ENCODE results near the gene FOXD4L3.
"Not testable (repeated sequence)": the region's sequence is repeated elsewhere in the genome, so short reads cannot be mapped to it uniquely, and the experiment has no call there.

The FOXD4L3 gene

DNA sequence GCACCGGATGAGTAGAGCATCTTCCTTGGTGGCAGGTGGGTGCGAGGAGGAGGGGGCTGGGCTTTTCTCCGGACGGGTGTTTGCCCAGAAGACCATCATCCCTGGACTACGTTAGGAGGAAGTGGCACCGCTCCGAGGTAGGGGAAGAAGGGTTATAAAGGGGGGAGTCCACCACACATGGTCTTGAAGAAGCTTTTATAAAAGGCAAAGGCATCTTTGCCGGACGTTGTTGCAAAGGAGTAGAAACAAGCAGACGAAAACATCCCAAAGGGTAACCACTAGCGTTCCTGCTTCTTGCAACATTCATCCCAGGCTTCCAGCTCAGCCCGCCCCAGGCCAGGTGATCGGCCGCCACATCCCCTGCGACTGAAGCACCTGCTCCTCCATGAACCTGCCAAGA lies at the start of gene FOXD4L3:
TSS of gene FOXD4L3 (plus strand) at position 301 of the 400 bp plus-strand sequence. CDS start at position 386, 85 bp downstream.
- H3K4me3 ChIP-seq (ENCODE audit: low read length); DNase-seq (ENCODE audit: low read depth): not testable (repeated sequence)

DNA sequence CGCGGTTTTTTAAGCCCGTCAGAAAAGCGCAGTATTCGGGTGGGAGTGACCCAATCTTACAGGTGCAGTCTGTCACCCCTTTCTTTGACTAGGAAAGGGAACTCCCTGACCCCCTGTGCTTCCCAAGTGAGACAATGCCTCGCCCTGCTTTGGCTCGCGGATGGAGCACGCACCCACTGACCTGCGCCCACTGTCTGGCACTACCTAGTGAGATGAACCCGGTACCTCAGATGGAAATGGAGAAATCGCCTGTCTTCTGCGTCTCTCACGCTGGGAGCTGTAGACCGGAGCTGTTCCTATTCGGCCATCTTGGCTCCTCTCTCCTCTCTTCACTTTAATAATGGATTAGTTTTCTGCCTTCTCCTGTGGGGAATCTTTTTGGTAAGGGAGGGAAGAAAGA lies 21.6 kb upstream of the FOXD4L3 start:
- not testable (repeated sequence) for DNase-seq (ENCODE audit: low read depth); H3K4me3 ChIP-seq (ENCODE audit: low read length)

DNA sequence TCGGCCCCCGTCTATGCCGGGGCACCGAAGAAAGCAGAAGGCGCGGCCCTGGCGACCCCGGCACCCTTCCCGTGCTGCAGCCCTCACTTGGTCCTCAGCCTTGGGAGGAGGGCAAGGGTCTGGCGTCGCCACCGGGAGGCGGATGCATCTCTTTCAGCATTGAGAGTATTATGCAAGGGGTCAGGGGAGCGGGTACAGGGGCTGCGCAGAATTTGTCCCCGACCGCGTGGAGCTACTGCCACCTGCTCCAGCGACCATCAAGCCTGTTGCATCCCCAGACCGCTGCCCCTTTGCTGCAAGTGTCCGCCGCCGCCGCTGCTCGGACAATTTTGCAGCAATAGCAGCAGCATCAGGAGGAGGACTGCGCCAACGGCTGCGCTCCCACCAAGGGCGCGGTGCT lies 1.1 kb downstream of the FOXD4L3 start:
- not testable (repeated sequence) for DNase-seq (ENCODE audit: low read depth); H3K4me3 ChIP-seq (ENCODE audit: low read length)

DNA sequence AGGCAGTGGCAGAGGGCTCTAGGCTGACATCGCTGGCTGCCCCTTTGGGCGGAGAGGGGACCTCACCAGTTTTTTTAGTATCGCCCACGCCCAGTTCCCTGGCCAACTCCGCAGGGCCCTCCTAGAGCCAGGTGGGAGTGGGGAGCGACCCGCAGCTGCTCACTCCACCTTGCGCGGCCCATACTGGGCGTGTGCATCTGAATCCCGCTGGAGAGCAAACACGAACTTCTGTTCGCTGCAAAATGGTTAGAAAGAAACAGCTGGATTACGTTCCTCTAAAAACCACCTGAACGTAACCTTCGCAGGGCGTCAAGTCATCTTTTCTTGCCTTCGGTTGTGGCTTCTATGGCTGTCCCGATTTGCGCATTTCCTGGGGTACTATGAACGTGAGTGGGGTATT lies 1.5 kb downstream of the FOXD4L3 start:
- DNase-seq (ENCODE audit: low read depth); H3K4me3 ChIP-seq (ENCODE audit: low read length): not testable (repeated sequence)

DNA sequence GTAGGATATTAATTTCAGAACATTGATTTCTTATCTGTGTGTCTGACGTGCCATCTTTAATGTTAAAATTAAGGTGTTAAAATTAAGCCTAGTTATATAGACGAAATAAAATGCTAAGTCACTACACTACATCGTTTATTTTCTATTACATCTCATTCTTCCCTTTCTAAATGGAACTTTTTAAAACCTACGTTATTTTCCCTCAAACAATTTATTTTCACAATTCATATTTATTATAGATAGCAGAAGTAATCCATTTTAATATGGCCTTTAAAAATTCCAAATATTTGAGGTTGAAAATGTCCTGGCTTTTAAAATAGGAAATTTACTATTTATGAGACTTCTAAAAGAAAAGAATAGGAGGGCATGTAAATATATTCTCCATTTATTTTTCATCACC lies 2.1 kb downstream of the FOXD4L3 start:
- not testable (repeated sequence) for DNase-seq (ENCODE audit: low read depth)

DNA sequence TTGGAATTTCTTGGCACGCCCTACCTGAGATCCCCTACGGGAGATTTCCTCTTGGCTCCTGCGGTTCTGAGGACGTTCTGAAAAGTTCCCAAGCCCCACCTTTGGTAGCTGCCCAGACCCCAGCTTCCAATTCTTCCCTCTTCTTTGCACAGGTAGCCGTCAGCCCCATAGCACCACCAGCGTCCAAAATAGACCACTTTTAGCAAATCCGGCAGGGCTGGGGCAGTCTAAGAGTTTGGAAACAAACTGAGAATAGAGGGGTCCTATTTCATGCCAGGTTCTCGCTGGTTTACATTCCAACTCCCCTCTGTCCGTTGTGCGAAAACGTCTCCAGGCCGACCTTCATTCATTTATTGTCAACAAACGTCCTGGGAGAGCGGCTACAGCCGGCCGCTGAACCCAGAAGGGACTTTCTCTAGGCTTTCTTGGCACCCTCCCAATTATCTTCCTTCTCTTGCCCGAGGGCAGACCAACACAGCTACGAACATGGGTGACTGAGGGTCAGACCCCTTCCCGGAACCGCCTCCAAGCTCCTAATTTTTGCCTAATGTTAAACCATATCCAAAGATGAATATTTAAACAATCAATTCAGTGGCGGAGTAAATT lies 3.1 kb downstream of the FOXD4L3 start:
- H3K4me3 ChIP-seq (ENCODE audit: low read length); DNase-seq (ENCODE audit: low read depth): not testable (repeated sequence)

More for the DNA sequence above, 2.1 kb downstream of the FOXD4L3 start:
- H3K4me3 ChIP-seq (ENCODE audit: low read length), result not testable (repeated sequence)

DNA sequence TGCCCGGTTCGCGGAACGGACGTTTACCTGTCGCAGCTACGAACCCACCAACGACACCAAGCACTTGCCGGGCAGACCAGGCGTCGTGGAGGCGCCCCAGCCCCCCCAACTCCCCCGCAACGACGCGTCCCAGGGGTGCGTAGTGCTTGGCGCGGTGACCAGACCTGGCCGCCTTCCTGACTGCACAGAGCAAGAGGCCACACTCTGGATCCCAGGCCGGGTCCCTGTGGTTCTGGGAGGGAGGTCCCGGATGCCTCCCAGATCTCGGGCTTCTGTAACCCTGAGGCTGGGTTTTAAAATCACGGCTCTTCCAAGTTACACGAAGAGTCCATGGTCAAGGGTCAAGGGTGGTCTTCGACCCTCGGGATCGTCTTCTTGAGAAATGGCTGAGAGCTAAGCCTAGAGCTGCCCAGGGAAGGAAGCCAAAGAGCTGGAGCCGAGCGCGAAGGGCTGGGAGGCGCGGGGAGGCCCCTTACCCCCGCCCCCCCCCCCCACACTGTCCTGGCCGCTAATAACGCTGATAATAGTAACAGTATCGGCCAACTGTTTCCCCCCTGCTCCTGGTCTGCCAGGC lies 3.8 kb downstream of the FOXD4L3 start:
- H3K4me3 ChIP-seq (ENCODE audit: low read length); DNase-seq (ENCODE audit: low read depth): not testable (repeated sequence)

DNA sequence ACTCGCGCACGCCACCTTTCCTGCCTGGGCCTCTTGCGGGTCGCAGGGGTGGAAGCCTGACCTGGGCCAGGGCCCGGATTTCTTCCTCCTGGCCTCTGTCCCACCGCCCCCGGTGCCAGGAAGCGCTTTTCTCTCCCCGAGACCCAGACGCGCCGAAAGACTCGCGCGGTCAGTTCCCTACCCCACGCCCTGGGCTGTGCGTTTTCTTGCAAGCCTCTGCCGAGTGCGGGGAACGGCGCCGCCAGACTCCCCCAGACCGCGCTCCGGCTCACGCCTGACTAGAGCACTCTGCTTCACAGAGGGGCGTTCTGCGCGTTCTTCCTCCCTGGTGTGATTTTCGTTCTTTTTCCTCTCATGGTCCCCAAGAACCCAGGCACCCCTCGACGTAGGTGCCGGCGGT lies 4.5 kb downstream of the FOXD4L3 start:
- DNase-seq (ENCODE audit: low read depth); H3K4me3 ChIP-seq (ENCODE audit: low read length): not testable (repeated sequence)

DNA sequence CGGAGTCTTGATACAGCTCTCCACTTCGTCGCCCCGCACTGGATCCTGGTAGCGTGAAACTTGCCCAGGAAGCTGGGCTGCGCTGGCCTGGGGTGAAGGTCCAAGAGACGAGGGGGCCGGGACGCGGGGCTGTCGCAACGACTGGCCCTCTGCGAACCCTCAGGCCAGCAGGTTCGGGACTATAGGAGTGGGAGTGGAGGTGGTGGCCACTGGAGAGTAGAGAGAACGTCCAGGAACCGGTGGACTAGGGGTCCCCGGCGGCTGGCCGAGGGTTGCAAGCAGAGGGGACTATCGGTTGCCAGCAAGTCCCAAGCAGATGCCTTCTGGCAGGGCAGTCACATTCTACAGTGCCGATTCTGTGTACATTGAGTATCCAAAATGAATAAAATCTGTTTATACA lies 5.0 kb downstream of the FOXD4L3 start:
- not testable (repeated sequence) for H3K4me3 ChIP-seq (ENCODE audit: low read length); DNase-seq (ENCODE audit: low read depth)

DNA sequence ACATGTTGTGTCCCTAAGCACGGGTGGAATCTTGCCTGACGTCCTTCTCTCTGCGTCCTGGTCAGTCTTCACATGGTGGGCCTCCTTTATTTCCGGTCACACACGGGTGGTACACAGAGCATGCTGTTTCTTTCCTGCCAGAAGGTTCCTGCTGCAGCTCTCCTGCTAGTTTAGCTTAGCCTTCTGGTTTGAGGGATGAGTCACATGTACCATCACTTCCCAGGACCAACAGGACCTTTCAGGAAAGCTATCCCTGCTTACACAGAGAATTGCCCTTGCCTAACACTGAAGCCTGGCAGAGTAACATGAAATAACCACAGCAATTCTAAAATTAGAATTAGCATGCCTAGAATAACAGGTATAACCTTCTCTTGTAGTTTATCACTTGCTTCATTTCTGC lies 8.5 kb downstream of the FOXD4L3 start:
- not testable (repeated sequence) for DNase-seq (ENCODE audit: low read depth); H3K4me3 ChIP-seq (ENCODE audit: low read length)

DNA sequence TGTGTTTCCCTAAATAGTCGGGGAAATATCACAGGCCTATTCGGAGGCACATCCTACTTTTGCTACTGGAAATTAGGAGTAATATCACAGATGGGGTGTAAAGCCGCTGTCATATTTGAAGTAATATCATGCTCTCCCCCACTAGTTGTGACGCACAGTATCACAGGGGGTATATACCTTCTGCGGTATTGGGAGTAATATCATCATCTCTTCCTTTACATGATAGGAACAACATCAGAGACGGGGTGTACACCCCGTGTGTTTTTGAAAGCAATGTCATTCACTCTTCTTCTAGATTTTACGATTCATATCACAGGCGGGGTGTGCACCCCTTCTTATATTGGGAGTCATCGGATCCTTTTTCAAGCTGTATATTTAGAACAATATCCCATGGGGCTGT lies 15.5 kb downstream of the FOXD4L3 start:
- not testable (repeated sequence) for DNase-seq (ENCODE audit: low read depth); H3K4me3 ChIP-seq (ENCODE audit: low read length)

DNA sequence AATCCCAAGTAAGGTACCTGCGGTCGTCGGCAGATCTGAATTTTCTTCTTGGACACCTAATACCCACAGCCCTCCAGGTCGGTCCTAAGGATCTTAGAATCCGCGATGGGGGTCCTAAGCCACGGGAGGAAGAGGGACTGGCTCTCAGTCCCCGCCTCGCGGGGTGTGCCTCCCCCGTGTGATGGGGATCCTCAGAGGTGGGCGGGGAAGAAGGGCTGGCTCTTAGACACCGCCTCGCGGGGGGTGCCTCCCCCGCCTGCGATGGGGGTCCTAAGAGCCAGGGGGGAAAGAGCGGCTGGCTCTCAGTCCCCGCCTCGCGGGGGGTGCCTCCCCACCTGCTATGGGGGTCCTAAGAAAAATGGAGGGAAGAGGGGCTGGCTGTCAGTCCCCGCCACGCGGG lies 21.1 kb downstream of the FOXD4L3 start:
- not testable (repeated sequence) for DNase-seq (ENCODE audit: low read depth); H3K4me3 ChIP-seq (ENCODE audit: low read length)

DNA sequence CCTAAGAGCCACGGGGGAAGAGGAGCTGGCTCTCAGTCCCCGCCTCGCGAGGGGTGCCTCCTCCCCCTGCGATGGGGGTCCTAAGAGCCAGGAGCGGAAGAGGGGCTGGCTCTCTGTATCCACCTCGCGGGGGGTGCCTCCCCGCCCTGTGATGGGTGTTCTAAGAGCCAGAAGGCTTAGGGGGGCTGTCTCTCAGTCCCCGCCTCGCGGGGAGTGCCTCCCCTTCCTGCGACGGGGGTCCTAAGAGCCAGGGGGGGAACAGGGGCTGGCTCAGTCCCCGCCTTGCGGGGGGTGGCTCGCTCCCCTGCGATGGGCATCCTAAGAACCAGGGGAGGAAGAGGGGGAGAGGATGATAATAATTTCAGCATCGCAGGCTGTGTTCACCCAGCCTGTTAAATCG lies 21.9 kb downstream of the FOXD4L3 start:
- not testable (repeated sequence) for H3K4me3 ChIP-seq (ENCODE audit: low read length); DNase-seq (ENCODE audit: low read depth)

DNA sequence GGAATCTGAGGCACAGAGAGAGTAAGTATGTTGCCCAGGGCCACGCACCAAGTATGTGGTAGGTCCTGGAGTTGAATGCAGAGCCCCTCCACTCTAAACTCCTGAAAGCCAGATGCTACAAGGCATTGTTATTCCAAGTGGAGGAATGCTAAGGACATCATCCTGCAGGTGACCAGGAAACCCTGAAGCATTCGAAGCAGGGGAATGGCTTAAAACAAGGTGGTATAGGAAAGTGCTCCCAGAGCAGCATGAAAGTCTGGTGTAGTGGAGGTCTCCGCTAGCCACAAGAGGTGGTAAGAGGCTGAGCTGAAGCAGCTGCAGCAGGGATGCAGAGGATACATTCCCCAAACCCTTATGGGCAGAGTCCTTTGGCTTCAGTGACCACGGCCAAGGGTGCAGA lies 26.4 kb downstream of the FOXD4L3 start:
- not testable (repeated sequence) for DNase-seq (ENCODE audit: low read depth); H3K4me3 ChIP-seq (ENCODE audit: low read length)

DNA sequence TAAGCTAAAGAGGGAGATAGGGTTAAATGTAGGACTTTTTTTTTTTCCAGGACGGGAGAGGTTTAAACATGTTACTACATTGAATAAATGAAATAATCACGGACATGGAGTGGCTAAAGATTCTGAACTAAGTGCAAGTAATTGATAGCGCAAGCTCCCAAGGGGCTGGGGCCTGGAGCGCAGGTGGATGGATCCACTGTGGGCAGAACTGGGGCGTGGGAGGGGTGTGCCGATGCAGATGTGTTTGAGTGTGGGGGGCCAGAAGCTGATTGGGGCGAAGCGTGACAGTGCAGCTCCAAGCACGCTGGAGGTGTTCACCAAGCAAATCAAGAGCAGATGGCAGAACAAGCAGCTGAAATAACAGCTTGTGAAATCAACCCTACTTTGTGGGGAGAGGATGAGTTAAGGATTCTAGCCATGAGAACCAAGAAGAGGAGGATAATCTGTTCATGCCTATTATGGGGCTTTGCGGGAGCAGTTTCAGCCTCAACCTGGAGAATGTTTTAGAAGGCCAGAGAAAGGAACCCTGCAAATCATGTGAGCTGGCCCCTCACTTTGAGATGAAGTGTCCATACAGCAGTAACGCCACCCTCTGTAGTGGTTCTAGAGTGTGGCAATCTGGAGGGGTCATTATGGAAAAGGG lies 28.0 kb downstream of the FOXD4L3 start:
- not testable (repeated sequence) for H3K4me3 ChIP-seq (ENCODE audit: low read length); DNase-seq (ENCODE audit: low read depth)

DNA sequence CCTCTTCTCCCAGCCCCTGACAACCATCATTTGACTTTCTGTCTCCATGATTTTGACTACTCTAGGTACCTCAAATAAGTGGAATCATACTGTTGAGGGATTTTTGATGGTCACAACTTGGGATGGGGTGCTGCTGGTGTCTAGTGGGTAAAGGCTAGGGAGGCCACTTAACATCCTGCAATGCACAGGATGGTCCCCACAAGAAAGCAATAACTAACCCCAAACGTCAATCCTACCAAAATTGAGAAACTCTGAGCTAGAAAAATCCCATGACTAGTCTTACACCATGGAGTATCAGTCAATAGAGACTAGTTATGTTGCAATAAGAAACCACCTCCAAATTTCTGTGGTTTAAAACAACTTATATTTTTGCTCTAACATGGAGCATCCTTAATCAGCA lies 29.5 kb downstream of the FOXD4L3 start:
- H3K4me3 ChIP-seq (ENCODE audit: low read length); DNase-seq (ENCODE audit: low read depth): not testable (repeated sequence)

DNA sequence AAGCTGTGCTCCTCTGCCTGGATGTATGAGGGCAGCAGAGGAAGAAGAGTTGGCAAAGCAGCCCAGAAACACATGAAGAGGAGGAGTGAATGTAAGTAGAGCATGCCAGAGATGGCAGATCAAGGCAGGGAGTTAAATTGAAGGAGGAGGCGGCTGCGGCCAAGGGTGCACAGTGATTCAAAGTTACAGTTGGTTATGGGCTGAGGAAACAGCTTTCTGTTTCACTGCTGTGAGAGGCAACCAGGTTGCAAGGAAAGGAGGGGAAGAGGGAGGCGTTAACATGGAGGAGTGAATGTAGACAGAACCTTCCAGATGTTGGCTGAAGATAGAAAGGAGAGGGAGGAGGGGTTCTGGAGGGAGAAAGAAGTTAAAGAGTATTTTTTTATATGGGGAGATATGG lies 33.3 kb downstream of the FOXD4L3 start:
- not testable (repeated sequence) for DNase-seq (ENCODE audit: low read depth); H3K4me3 ChIP-seq (ENCODE audit: low read length)

DNA sequence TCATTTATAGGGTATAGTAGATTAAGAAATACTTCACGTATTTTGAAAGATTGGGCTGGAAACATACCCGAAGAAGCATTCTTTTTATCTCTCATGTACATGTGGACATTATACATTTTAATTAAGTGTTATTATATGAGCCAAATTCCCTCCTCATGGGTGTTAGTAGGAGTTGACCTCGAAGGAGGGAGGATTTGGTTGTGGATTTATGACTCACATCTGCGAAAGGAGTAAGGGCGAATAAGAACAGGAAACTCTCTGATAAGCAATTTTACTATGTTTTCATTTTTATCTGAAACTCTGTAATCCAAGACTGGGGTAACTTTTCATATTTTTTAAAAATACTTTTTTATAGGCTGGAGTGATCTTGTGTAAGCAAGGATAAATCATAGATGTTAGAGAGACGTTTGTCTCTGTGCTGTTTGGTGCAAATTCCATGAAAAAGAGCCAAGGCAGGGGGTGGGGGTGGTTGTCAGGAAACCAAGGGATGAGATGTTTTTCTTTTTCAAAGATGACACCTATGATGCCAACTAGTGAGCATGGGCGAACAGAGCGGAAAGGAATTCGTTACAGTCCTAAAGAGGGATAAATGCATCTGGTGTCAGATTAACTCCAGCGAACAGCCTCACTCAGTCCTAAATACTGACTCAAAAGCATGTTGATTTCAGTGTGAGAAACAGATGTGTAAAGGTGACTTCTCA lies 34.1 kb downstream of the FOXD4L3 start:
- H3K4me3 ChIP-seq (ENCODE audit: low read length); DNase-seq (ENCODE audit: low read depth): not testable (repeated sequence)

DNA sequence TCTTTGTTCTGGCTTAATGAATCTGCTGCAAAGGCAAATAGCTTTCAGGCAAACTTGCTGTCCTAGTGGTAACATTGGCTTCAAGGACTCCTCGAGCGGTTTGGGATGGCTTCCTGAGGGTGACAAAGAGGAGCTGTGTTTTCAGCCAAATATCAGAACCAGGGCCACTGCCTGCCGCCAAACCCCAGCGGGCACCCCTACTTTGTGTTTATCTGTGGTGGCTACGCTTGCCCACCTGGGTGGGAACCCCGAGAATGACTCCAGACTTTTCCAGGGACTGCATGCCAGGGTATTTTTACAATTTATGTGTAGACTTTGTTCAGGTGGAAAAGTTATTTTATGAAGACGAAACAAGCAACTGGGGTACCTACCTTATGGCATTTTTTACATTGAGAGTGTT lies 35.3 kb downstream of the FOXD4L3 start:
- H3K4me3 ChIP-seq (ENCODE audit: low read length); DNase-seq (ENCODE audit: low read depth): not testable (repeated sequence)

All from epithelial cell of esophagus (primary cell).